IPS-15b (cell line): Measurements from ENCODE around the gene PARM1.

Experiments
- H3K27me3 ChIP-seq: one replicate; pipeline ENCODE4 v1.6.1; 2013; ENCODE audit warnings: low read length; ENCODE audit not compliant: control insufficient read depth, insufficient read depth
- H3K36me3 ChIP-seq: one replicate; pipeline ENCODE4 v1.6.1; 2013; ENCODE audit warnings: low read length; ENCODE audit not compliant: control insufficient read depth, insufficient read depth
- H3K4me1 ChIP-seq: one replicate; pipeline ENCODE4 v1.6.1; 2013; ENCODE audit warnings: mild to moderate bottlenecking, low read length; ENCODE audit not compliant: control insufficient read depth, insufficient read depth
- H3K4me3 ChIP-seq: one replicate; pipeline ENCODE4 v1.5.1; 2013; ENCODE audit warnings: low read depth, low read length
- H3K9ac ChIP-seq: one replicate; pipeline ENCODE4 v1.6.1; 2013; ENCODE audit warnings: low read depth, mild to moderate bottlenecking, low read length
- H3K9me3 ChIP-seq: one replicate; pipeline ENCODE4 v1.6.1; 2013; ENCODE audit warnings: mild to moderate bottlenecking, low read length; ENCODE audit not compliant: control insufficient read depth, insufficient read depth

Gene PARM1

DNA sequence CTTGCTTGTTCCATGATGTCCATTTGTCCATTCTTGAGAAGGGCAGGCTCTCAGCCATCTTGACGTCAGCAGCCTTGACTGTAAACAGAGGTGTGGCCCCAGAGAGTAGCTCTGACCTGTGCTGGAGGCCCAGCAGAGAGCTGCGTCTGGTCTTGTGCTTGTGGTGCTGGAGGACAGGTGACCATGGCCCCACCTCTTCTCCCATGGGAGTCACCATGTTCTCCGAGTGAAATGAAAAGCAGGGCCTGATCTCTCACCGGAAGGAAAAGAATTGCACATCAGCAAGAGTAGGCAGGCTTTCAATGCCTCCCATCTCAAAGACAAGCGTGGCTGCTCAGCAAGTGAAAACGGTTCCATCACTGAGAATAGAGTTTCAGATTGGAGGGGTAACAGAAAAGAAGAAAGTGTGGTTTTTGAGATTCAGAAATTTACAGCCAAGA, 11.5 kb downstream of the PARM1 start:
- Histone ChIP-seq H3K9me3 (no peaks in the 10 kb centered on the region), H3K9ac (no peak overlapping the region), H3K4me1 (peaks cover 5% of the 10 kb centered on the region), H3K4me3 (no peak overlapping the region), H3K36me3 (no peaks in the 10 kb centered on the region), H3K27me3 (no peaks in the 10 kb centered on the region)

DNA sequence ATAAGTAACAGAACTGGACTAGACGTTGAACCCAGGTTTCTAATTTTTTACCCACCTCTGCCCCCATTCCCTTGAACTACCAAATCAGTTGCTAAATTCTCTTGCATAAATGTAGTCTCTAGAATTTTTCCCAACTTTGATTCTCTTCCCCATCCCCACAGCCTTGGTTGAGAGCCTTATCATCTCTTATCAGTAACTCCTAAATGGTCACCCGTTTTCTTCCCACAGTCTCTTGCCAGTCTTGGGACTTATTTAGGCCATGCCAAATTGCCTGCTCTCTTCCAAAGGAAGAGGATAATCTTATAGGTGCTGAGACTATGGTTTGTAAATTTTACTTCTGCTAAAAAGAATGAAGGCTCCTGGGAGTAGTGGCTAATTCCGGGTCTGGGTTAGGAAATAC, 13.3 kb downstream of the PARM1 start:
- Histone ChIP-seq H3K27me3 (no peaks in the 10 kb centered on the region), H3K36me3 (no peaks in the 10 kb centered on the region), H3K4me1 (peaks cover 5% of the 10 kb centered on the region), H3K4me3 (no peak overlapping the region), H3K9me3 (no peaks in the 10 kb centered on the region), H3K9ac (no peak overlapping the region)

DNA sequence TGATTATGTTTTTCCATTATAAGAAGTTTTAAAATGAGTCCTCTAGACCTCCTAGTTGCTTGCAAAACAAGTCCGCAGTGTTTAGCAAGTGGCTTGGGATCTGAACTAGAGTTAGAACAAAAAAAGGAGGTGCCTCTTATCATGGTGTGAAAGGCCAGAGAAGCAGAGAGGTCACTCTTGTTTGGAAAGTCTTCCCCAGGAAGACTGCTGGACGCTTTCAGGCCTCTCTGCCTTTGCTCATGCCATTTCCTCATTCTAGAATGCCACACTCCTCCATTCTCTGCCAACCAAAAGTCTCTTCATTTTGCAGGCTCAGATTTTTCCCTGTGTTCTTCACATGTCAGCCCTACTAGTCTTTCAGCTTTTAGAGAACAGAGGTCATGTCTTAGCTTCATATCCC, 14.9 kb downstream of the PARM1 start:
- no peaks in the 10 kb centered on the region for H3K36me3 ChIP-seq
- no peaks in the 10 kb centered on the region for H3K9me3 ChIP-seq
- no peak overlapping the region for H3K9ac ChIP-seq
- no peaks in the 10 kb centered on the region for H3K4me1 ChIP-seq
- H3K4me3 ChIP-seq: no peak overlapping the region
- no peaks in the 10 kb centered on the region for H3K27me3 ChIP-seq

DNA sequence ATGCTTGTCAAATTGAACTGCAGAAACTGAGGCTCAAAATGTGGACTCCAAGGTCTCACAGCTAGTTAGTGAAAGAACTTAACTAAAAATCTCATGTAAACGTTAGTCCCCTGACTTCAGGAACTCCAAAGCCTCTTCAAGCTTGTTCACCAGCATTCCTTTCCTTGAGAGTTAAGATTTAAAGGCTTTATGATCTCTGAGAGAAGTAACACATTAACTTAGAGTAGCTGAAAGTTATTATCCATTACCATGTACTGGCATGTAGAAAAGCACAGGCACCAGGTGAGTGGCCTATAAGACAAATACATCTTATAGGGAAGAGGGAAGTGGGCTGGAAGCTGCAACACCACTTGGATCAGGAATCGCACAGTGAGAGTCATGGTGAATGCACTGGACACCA, 15.3 kb downstream of the PARM1 start:
- H3K4me1 ChIP-seq: no peaks in the 10 kb centered on the region
- no peaks in the 10 kb centered on the region for H3K36me3 ChIP-seq
- no peaks in the 10 kb centered on the region for H3K27me3 ChIP-seq
- no peak overlapping the region for H3K9ac ChIP-seq
- no peak overlapping the region for H3K4me3 ChIP-seq
- no peaks in the 10 kb centered on the region for H3K9me3 ChIP-seq

DNA sequence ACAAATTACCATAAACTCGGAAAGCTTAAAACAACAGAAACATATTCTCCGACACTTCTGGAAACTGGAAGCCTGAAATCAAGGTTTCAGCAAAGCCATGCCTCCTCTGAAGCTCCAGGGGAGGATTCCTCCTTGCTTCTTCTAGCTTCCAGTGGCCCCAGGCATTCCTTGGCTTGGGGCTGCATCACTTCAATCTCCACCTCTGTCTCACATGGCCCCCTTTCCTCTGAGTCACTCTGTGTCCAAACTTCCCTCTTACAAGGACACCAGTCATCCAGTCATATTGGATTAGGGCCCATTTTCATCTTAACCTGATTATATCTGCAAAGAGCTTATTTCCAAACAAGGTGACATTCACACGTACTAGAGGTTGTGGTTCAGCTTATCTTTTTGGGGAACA, 17.3 kb downstream of the PARM1 start:
- no peaks in the 10 kb centered on the region for H3K9me3 ChIP-seq
- no peaks in the 10 kb centered on the region for H3K4me1 ChIP-seq
- H3K9ac ChIP-seq: no peak overlapping the region
- no peaks in the 10 kb centered on the region for H3K36me3 ChIP-seq
- H3K4me3 ChIP-seq: no peak overlapping the region
- no peaks in the 10 kb centered on the region for H3K27me3 ChIP-seq

DNA sequence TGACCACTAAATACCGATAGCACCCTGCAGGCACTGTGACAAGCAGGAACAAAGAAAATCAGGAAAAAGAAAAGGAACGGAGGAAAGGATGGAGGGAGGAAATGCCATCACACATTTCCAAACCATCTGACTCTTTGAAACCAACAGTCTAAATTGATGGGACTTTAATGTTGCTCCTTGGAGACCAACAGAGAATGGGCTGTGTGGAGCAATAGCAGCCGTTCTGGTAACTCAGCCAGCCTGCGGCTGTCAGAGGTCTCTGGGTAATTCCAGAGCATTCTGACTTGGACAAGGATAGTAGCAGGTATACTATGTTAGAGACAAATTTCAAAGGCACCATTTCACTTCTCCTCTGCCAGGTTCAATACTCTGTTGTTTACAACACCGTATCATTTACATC, 18.0 kb downstream of the PARM1 start:
- no peaks in the 10 kb centered on the region for H3K36me3 ChIP-seq
- no peaks in the 10 kb centered on the region for H3K9me3 ChIP-seq
- H3K4me3 ChIP-seq: no peak overlapping the region
- no peaks in the 10 kb centered on the region for H3K4me1 ChIP-seq
- no peaks in the 10 kb centered on the region for H3K27me3 ChIP-seq
- no peak overlapping the region for H3K9ac ChIP-seq

DNA sequence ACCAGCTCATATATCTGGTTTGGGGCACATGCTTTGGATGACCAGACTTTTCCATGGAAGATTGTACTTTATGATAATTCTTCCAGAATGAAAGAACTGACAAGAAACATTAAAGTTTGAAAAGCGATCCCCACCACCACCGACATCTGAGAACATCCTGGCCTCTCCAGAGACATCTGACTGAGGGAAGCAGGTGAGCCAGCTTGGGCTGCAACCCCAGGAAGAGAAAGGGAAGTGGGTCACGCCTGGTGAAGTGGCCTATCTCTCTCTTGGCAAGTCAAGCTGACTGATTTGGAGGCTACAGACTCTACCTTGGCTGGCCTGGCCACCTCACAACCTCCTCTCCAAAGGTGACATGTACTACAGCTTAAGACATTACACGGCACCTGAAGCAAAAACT, 20.7 kb downstream of the PARM1 start:
- Histone ChIP-seq H3K4me1 (peaks cover 6% of the 10 kb centered on the region), H3K9me3 (no peaks in the 10 kb centered on the region), H3K4me3 (no peak overlapping the region), H3K36me3 (no peaks in the 10 kb centered on the region), H3K9ac (no peak overlapping the region), H3K27me3 (no peaks in the 10 kb centered on the region)

DNA sequence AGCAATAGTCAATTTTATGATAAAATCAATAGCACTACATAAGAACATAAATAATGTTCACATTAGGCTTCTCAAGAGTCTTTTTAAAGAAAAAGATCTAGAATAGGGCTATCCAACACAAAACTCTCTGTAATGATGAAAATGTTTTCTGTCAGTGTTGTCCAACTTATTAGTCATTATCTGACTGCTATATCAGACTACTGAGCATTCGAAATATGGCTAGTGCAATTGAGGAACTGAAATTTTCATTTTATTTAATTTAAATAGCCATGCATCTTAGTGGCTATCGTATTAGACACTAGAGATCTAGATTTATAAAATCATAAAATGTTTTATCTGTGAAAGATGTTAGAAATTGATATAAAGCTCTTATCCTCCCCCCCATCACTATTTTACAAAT, 26.0 kb downstream of the PARM1 start:
- H3K4me1 ChIP-seq: peaks cover 6% of the 10 kb centered on the region
- no peaks in the 10 kb centered on the region for H3K9me3 ChIP-seq
- no peaks in the 10 kb centered on the region for H3K27me3 ChIP-seq
- no peak overlapping the region for H3K9ac ChIP-seq
- H3K4me3 ChIP-seq: no peak overlapping the region
- H3K36me3 ChIP-seq: peaks cover 2% of the 10 kb centered on the region

DNA sequence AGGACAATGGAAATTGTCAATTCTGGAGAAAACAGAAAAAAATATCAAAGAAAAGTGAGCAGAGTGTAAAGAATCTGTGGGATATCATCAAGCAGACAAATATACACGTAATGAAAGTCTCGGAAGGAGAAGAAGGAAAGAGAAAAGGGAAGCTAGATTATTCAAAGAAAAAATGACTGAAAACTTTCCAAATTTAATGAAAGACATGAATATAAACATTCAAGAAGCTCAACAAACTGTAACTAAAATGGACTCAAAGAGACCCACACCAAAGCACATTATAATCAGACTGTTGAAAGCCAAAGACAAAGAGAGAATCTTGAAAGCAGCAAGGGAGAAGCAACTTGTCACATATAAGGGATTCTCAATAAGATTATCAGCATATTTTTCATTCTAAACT, 28.3 kb downstream of the PARM1 start:
- no peaks in the 10 kb centered on the region for H3K27me3 ChIP-seq
- peaks cover 4% of the 10 kb centered on the region for H3K4me1 ChIP-seq
- H3K4me3 ChIP-seq: no peak overlapping the region

DNA sequence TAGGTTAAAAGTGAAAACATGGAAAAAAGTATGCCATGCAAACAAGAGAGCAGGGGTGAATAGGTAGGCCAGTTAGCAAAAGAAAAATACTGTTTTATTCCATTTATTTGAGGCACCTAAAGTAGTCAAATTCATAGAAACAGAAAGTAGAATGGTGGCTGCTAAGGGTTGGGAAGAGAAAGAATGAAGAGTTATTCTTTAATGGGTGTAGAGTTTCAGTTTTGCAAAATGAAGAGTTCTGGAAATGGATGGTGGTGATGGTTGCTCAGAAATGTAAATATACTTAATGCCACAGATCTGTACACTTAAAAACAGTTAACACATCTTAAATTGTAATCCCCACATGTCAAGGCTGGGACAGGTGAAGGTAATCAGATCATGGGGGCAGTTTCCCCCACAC, 29.7 kb downstream of the PARM1 start:
- Histone ChIP-seq H3K9me3 (no peaks in the 10 kb centered on the region), H3K4me3 (no peak overlapping the region), H3K4me1 (no peaks in the 10 kb centered on the region), H3K9ac (no peak overlapping the region), H3K27me3 (no peaks in the 10 kb centered on the region), H3K36me3 (peaks cover 2% of the 10 kb centered on the region)

More for the DNA sequence above, 28.3 kb downstream of the PARM1 start:
- peaks cover 2% of the 10 kb centered on the region for H3K36me3 ChIP-seq
- H3K9me3 ChIP-seq: no peaks in the 10 kb centered on the region
- no peak overlapping the region for H3K9ac ChIP-seq

DNA sequence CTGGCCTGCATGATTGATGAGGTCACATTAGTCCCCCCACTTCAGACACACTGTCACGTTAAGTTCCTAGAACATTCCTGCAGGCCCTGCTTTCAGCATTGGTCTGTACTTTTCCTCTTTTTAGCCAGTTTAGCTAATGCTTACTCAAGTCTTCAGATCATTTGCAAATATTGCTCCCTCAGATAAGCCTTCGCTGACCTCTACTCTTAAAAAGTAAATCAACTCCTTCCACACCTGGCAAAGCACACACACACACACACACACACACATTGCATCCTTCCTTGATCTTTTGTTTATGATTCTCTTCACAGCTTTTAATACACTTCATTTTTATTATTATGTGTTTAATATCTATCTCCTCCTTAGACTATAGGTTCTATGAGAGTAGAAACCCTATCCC, 31.4 kb downstream of the PARM1 start:
- H3K9ac ChIP-seq: no peak overlapping the region
- no peaks in the 10 kb centered on the region for H3K27me3 ChIP-seq
- peaks cover 2% of the 10 kb centered on the region for H3K36me3 ChIP-seq
- no peaks in the 10 kb centered on the region for H3K9me3 ChIP-seq
- H3K4me1 ChIP-seq: no peaks in the 10 kb centered on the region
- no peak overlapping the region for H3K4me3 ChIP-seq

DNA sequence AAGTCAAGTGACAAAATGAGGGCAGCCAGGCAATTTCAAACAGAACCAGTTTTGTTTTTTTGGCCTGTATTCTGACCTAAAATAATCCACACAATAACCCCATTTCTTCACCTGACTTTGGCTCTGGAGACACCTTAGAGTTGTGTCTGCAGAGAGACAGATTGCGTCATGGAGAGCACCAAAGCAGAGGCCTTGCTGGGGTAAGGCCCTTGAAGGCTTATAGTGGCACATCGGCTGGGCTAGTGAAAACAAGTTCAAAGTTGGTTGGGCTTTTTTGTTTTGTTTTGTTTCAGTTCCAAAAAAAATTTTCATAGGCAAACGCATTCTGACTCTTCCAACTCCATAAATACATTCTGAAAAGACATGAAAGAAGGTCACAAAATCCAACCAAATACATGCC, 34.4 kb downstream of the PARM1 start:
- H3K27me3 ChIP-seq: no peaks in the 10 kb centered on the region
- H3K4me1 ChIP-seq: no peaks in the 10 kb centered on the region
- H3K9ac ChIP-seq: no peak overlapping the region
- no peaks in the 10 kb centered on the region for H3K9me3 ChIP-seq
- H3K4me3 ChIP-seq: no peak overlapping the region
- H3K36me3 ChIP-seq: no peaks in the 10 kb centered on the region
